A673 (cell line): Measurements from ENCODE around the gene SPATA32. TPM values are rescaled to one million over a fixed set of nuclear protein-coding genes. Genes with fewer than 3 reads are reported as not detected.

Experiments
- total RNA-seq: library from RNA; stranded (reverse); gene quantifications from 2 replicates; pipeline ENCODE4 v1.2.3, GENCODE V29; 2021

The SPATA32 gene
- total RNA-seq, 1 experiment from 2014 or later = not detected

Other genes starting within 250 kb of the SPATA32 start
- gene DCAKD, start 210.5 kb downstream of the SPATA32 start, total RNA-seq = 19.1 and 21.8 TPM in 2 replicates
- 108 and 118 TPM in 2 replicates for gene NMT1, start 200.8 kb downstream of the SPATA32 start, total RNA-seq
- 12.0 and 18.5 TPM in 2 replicates for gene PLCD3, start 129.6 kb downstream of the SPATA32 start, total RNA-seq
- 1.4 and 4.2 TPM in 2 replicates for gene ACBD4, start 126.4 kb downstream of the SPATA32 start, total RNA-seq
- 21.2 and 22.1 TPM in 2 replicates for gene HEXIM1, start 113.6 kb downstream of the SPATA32 start, total RNA-seq
- 4.6 and 4.8 TPM in 2 replicates for gene HEXIM2, start 100.2 kb downstream of the SPATA32 start, total RNA-seq
- gene FMNL1, start 40.2 kb downstream of the SPATA32 start, total RNA-seq = 1.0 and 1.4 TPM in 2 replicates
- gene MAP3K14, start 54.9 kb upstream of the SPATA32 start, total RNA-seq = 3.0 and 5.5 TPM in 2 replicates
- gene ARHGAP27, start 170.8 kb upstream of the SPATA32 start, total RNA-seq = 0.17 TPM in 2 replicates
- 11.9 and 13.0 TPM in 2 replicates for gene PLEKHM1, start 228.6 kb upstream of the SPATA32 start, total RNA-seq